A549 treated with RU486 at 1 μM for 4 hours (cell line): ENCODE data around the gene OR52E5. TPM values are rescaled to one million over a fixed set of nuclear protein-coding genes. Genes with fewer than 3 reads are reported as not detected.

ENCODE experiments used
- total RNA-seq: library from RNA; stranded (reverse); fragments of 200-300 nt; extraction: Qiagen RNA extraction; gene quantifications from 5 replicates; pipeline ENCODE4 v1.2.3, GENCODE V29; 2022; ENCODE audit warnings: low read depth

The OR52E5 gene
- total RNA-seq, result not detected in 5 replicates

DNA sequence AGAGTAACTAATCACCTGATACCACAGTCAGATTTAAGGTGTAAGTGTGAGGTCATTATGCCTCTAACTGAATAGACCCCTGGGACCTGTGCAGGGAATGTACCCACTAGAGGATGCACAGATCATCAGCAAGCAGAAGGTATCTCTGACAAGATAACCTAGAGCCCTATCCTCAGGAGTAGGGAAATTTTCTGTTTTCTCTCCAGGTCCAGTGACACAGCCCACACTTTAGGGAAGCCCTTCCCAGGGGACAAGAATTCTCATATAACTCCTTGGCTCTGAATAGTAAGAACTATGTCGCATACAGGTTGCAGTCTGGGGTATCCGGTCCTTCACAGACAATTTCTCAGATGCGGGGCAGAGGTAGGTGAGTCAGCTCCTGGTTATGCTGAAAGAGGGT is at the start of gene OR52E5:
Gene OR52E5 (plus strand): TSS at position 301 of the 400 bp plus-strand sequence. CDS start 7,569 bp downstream, outside the sequence.

DNA sequence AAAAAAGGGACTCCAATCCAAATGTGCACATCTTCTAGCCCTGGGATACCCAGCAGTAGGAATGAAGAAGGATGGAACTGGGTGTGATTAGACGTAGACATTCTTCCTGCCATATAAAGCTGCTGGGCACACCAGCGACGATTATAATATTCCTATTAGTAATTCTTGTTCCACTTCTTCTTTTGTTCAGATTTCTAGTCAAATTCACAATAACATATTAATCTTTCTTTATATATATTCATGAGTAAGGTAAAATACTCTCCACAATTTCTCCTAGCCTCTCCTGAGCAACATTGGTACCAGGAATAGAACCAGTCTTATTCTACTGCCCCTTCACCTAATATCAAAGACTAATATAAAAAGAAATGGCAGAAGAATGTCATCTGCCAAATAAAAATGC is 35.4 kb upstream of the OR52E5 start, which contains the start of gene OR52E8:
Gene OR52E8 (minus strand): TSS at position 101 of the 400 bp plus-strand sequence. CDS start 0 bp downstream, at position 101.

DNA sequence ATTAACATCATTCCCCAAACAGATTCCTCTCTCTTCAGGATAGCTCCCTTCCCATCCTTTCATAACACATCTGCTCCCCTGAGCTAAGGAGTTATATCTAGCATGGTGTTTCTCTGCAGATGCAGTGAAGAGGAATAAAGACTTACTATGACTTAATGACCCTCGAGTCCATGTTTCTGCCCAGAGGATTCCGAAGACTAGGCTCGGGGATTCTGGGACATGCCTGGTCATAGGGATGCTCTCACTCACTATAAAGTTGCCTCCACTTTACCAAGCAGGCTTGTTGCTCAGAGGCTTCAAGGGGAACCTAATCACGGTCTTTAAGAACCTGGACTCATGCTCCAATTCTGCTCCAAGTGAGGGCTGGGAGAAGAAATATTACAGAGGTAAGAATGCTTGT is 12.7 kb upstream of the OR52E5 start, which contains the start of gene OR52E4:
Gene OR52E4 (plus strand): TSS at position 301 of the 400 bp plus-strand sequence. CDS start 3,664 bp downstream, outside the sequence.

DNA sequence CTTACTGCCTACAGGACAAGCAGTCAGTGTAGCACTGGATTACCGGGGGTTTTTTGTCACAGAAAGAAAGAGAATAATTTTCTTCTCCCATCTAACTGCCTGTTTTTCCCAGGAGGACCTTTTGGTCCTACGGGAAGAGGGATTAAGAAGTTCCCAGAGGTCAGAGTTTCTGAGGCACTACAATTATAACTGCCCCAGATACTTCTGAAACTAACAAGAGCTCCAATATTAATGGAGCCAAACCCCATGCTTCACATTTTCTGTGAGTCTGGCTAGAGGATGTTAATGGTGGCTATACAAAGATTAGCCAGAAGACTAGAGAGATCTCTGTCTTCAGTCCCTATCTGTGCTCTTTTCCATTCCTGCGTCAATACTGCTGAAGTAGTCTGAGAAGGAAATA is 48.9 kb downstream of the OR52E5 start, which contains the start of gene OR56A3:
Gene OR56A3 (plus strand): TSS at position 301 of the 400 bp plus-strand sequence. CDS start 5,096 bp downstream, outside the sequence.

Other genes starting within 250 kb of the OR52E5 start
- 11.8 to 13.5 TPM (median 12.2 TPM) in 5 replicates for gene TRIM5, start 208.1 kb upstream of the OR52E5 start, total RNA-seq
- gene TRIM22, start 203.4 kb upstream of the OR52E5 start, total RNA-seq, result 0.39 to 1.9 TPM (median 0.85 TPM) in 5 replicates
- gene OR56B1, start 156.8 kb upstream of the OR52E5 start, total RNA-seq, result not detected in 5 replicates
- gene OR52N4, start 139.0 kb upstream of the OR52E5 start, total RNA-seq, result not detected in 5 replicates
- gene OR52N5, start 109.9 kb upstream of the OR52E5 start, total RNA-seq, result not detected in 5 replicates
- gene OR52N1, start 101.9 kb upstream of the OR52E5 start, total RNA-seq, result not detected in 5 replicates
- gene OR52N2, start 84.3 kb upstream of the OR52E5 start, total RNA-seq, result not detected in 5 replicates
- gene OR52E6, start 51.3 kb upstream of the OR52E5 start, total RNA-seq, result not detected in 5 replicates
- gene OR52E8, start 35.5 kb upstream of the OR52E5 start, total RNA-seq, result not detected in 5 replicates
- gene OR52E4, start 12.6 kb upstream of the OR52E5 start, total RNA-seq, result not detected in 5 replicates
- gene OR56A3, start 49.0 kb downstream of the OR52E5 start, total RNA-seq, result not detected in 5 replicates
- gene OR56A5, start 75.3 kb downstream of the OR52E5 start, total RNA-seq, result not detected in 5 replicates
- not detected in 5 replicates for gene OR52L1, start 93.8 kb downstream of the OR52E5 start, total RNA-seq
- gene OR56A4, start 113.7 kb downstream of the OR52E5 start, total RNA-seq, result not detected in 5 replicates
- gene OR56A1, start 137.6 kb downstream of the OR52E5 start, total RNA-seq, result not detected in 5 replicates
- not detected in 5 replicates for gene OR56B4, start 214.5 kb downstream of the OR52E5 start, total RNA-seq